NCI-H1417 treated with DMSO at 0.1 percent for 48 hours (cell line): Measurements from ENCODE around the gene PFDN1.

Source experiments
- DNase-seq: peaks from one replicate; lab custom pipeline; 2025; lab: John Stamatoyannopoulos, UW

Gene PFDN1

GRCh38 chr5:140238756-140239155 lies 64.1 kb downstream of the PFDN1 start:
- DNase-seq = no peak

- DNase-seq = no peak
Observed at GRCh38 chr5:140236891-140237598, 65.9 kb downstream of the PFDN1 start.

GRCh38 chr5:140235791-140236551 lies 66.9 kb downstream of the PFDN1 start:
- DNase-seq = no peak

- DNase-seq = no peak
Observed at GRCh38 chr5:140234377-140234989, 68.4 kb downstream of the PFDN1 start.

- DNase-seq = no peak
Observed at GRCh38 chr5:140232731-140233130, 70.2 kb downstream of the PFDN1 start.

GRCh38 chr5:140230373-140230772 lies 72.5 kb downstream of the PFDN1 start:
- DNase-seq = no peak

GRCh38 chr5:140228364-140228837 lies 74.5 kb downstream of the PFDN1 start:
- no peak for DNase-seq

- no peak for DNase-seq
Observed at GRCh38 chr5:140227046-140227445, 75.9 kb downstream of the PFDN1 start.

- DNase-seq = no peak
Observed at GRCh38 chr5:140225396-140225795, 77.5 kb downstream of the PFDN1 start.

- no peak for DNase-seq
Observed at GRCh38 chr5:140224658-140225057, 78.2 kb downstream of the PFDN1 start.

GRCh38 chr5:140223567-140223966 lies 79.3 kb downstream of the PFDN1 start:
- no peak for DNase-seq

GRCh38 chr5:140222416-140222815 lies 80.5 kb downstream of the PFDN1 start:
- DNase-seq = no peak

GRCh38 chr5:140221697-140222223 lies 81.1 kb downstream of the PFDN1 start:
- no peak for DNase-seq

GRCh38 chr5:140220698-140221064 lies 82.2 kb downstream of the PFDN1 start:
- DNase-seq = no peak

- no peak for DNase-seq
Observed at GRCh38 chr5:140220032-140220697, 82.7 kb downstream of the PFDN1 start.

GRCh38 chr5:140219068-140219991 lies 83.6 kb downstream of the PFDN1 start:
- no peak for DNase-seq

GRCh38 chr5:140217299-140218026 lies 85.4 kb downstream of the PFDN1 start:
- no peak for DNase-seq

- DNase-seq = no peak
Observed at GRCh38 chr5:140216478-140217074, 86.3 kb downstream of the PFDN1 start.

- no peak for DNase-seq
Observed at GRCh38 chr5:140215276-140215675, 87.6 kb downstream of the PFDN1 start.

GRCh38 chr5:140214831-140215230 lies 88.1 kb downstream of the PFDN1 start:
- DNase-seq = no peak
